Stimulated activated CD4-positive, alpha-beta T cell treated with anti-CD3 and anti-CD28 coated beads, Interleukin-15, amount 100 ng/mL, for 1 hour (primary cell): Measurements from ENCODE around the gene TMEM127.

Source experiments
- DNase-seq, 2 donors: peaks; one replicate each; pipeline ENCODE4 v3.0.0-alpha.2; 2020; ENCODE audit warnings: low read depth in 1 of 2, low spot score in 1 of 2

Gene TMEM127

DNA sequence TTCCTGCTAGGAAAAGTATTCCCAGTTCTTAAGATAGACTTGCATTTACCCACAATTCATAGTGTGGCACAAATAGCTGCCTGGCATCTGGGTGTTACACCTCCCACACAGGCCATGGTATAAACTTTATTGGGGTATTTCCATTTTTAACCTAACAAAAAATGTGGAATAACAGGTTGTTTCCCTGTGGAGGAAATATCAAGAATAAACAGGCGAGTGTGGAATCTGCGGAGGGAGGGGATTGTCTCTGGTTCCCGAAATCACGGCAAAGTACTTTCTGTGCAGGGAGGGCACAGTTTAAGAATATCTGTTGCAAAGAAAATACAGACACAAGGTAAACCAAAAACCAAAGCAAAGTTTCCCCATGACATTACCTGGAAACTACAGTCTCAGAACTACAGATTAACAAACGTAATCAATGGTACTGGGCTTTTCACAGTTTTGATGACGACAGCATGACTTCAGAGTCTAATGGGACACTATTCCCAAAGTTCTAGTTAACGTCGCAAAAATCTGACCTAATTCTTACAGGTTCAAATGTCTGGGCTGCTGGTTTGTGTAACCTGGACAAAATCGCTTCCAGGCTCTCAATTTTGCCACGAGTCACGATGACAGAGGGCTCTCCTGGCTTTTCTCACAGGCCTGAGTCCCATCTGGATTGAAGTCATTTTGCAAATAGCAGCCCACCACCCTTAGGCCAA, 58.6 kb downstream of the TMEM127 start:
- DNase-seq, result no peak

DNA sequence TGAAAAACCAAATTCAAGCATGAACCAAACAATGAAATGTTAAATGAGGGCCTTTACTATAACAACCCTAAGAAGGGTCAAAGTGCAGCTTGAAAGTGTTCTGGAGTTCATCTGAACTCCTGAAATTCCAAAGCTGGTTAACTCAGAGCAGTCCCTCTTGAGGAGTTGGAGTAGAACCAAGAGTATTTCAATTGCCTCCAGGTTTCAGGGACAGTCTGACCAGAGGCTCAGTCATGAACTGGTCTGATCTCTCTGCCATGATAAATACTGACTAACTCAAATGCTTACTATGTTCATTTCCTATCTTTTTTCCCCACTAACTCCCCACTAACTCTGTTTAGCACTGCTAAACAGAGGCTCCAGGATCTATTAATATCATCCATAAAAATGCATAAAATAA, 59.9 kb downstream of the TMEM127 start:
- DNase-seq, result no peak

DNA sequence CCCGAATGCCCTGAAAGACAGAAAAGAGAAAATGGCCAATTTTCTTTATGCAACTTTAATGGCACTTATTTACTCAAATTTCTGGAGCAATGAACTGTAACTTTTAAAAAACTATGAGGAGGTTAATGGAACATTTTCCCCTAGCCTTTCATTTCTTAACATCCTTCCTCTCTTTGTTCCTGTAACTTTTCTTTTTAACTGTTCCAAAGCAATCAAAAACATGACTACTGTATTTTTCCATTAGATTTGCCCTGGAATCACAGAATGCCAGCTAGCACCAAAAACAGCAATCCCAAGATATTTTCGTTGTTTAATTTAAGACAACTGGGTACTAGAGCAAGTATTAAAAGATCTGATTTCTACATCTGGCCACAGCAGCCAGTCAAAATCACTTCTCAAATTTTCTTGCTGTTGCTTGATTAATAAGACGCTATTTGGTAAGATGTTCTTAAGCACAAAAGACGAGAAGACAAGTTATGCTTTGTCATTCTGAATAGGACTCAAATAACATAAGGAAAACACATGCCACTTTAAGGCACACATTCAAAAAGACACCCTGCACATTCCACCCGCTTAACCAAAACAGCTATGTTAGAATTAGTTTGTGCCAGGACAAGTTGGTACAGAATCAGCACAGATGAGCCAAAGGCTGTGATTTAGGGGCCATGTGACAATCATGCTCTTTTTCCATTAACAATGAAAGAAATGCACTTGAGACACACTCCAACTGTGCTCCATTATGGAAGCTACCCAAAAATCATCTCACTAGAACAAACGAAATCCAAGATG, 60.8 kb downstream of the TMEM127 start:
- no peak for DNase-seq

DNA sequence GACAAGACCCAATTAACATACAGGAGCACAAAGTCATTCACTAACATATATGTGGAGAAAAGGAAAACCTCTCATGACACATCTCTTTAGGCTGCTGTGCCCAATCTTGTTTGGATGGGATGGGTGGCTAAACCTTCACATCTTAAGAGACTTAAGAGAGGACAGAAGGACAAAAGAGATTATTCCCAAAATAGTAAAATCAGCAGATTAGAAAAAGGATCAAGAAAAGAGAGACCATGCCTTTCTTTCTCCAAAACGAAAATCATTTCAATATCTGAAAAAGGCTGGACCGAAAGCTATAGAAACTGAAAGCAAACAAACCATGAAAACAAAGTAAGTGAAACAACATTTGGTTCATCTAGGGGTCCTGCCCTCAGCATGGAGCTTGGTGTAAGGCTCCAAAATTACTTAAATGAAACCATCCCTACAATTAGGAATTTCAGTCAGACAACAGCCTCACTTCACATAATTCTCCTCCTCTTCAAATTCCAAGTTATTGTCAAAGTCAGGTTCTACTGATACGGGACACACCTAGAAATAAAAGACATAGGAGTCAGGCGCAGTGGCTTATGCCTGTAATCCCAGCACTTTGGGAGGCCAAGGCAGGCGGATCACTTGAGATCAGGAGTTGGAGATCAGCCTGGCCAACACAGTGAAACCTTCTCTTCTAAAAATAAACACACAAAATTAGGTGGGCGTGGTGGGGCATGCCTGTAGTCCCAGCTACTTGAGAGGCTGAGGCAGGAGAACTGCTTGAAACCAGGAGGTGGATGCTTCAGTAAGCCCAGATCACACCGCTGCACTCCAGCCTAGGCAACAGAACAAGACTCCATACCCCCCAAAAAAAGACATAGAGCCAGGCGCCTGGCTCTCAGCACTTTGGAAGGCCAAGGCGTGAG, 62.4 kb downstream of the TMEM127 start:
- DNase-seq, result no peak

DNA sequence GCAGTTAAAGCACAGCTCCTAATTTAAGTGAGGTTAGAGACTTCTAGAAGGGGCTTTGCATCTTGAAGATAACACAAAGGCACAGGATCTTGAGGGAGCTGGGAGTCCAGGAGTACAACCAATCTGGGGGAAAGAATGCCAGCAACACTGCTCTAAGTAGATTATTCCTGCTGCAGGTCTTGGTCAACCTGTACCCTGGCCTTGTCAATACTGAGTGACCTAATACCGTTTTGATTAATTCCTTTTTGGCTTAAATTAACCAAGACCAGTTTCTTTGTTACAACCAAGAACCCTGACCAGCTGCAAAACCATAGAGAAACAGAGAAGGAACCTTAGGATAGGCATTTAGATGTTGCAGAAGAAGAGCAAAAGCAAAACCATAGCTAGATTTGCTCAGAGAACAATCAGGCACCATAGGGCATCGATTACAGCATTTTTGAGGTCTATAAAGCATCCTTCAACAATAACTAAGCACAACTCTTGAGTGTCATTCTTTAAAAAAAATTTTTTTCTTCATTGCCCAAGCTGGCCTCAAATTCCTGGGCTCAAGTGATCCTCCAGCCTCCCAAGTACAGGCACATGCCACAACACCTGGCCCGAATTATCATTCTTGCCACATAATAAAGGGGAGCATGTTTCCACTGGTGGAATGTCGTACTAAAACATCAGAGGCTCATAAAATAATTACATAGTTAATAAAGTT, 63.5 kb downstream of the TMEM127 start:
- no peak for DNase-seq

DNA sequence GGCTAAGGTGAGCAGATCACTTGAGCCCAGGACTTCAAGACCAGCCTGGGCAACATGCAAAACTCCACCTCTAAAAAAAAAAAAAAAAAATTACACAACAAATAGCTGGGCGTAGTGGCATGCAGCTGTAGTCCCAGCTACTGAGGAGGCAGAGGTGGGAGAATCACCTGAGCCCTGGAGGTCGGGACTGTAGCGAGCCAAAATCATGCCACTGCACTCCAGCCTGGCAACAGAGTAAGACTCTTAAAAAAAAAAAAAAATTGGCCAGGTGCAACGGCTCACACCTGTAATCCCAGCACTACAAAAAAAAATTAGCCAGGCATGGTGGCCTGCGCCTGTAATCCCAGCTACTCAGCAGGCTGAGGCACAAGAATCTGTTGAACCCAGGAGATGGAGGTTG, 64.5 kb downstream of the TMEM127 start:
- DNase-seq, result no peak

DNA sequence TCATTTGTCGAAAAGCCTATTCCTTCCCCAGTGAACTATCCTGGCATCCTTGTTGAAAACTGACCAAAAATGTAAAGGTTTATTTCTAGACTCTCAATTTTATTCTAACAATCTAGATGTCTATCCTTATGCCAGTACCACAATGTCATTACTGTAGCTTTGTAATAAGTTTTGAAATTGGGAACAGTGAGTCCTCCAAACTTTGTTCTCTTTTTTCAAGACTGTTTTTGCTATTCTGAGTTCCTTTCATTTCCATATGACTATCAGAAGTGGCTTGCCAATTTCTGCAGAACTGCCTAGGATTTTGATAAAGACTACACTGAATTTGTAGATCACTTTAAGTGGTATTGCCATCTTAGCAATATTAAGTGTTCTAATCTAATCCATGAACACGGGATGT, 66.9 kb downstream of the TMEM127 start:
- no peak for DNase-seq
